ENCODE results near the gene LPIN3. TPM values are rescaled to one million over a fixed set of nuclear protein-coding genes. Genes with fewer than 3 reads are reported as not detected.

LPIN3 gene
- total RNA-seq, 1 experiment from 2014 or later = 4.5 TPM

DNA sequence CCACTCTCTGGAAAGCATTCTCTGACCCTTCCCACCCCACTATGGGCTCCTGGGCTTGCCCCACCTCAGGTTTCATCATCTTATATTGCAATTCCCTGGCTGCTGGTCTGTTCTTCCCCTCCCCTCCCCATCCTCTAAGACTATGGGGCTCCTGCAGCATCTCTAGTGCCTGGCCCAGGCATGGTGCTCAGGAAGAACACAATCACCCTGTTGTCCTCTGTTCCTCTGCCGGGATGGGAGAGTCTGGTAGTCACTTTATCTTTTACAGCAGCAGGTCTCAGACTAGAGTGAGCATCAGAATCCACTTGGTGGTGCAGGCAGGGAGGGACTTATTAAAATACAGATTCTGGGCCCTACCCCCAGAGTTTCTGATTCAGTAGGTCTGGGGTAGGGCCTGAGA, 5.0 kb upstream of the LPIN3 start:
- H3K27me3 ChIP-seq (ENCODE audit: control insufficient read depth, insufficient read depth, low read length) = peaks cover 5% of the 10 kb centered on the region
- H3K4me3 ChIP-seq (ENCODE audit: insufficient read depth, low read depth, low read length) = no peak overlapping the region
- H3K36me3 ChIP-seq (replicated peaks; ENCODE audit: control insufficient read depth, insufficient read depth, low read length) = no peaks in the 10 kb centered on the region
- DNase-seq = no peak

DNA sequence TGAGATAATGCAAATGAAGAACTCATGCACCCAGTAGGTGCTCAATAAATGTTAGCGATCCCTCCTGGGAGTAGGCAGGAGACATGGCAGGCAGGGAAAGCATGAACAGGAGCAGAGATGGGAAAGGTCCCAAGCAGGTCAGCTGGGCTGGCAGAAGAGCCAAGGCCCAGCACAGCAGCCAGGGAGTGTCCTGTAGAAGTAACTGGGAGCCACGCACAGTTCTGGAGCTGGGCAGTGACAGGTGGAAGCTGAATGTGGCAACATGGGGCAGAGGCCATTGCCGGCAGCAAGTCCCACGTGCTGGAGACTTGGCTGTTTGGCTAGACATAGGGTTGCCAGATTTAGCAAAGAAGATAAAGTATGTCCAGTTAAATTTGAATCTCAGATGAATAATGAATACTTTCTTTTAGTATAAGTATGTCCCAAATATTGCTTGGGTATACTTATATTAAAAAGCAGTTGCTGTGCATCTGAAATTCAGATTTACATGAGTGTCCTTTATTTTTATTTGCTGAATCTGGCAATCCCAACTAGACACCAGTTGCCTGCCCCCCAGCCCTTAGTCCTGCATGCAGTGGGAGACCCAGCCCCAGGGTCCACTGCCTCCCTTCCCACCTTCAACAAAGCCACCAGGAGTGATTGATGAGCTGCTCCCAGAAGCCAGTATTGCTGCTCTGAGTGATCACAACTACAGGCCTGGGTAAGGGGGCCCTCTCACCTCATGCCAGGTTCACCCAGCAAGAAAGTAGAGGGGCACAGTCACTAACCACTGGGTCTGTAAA, 3.7 kb upstream of the LPIN3 start:
- H3K36me3 ChIP-seq (replicated peaks; ENCODE audit: control insufficient read depth, insufficient read depth, low read length) = no peaks in the 10 kb centered on the region
- peaks cover 5% of the 10 kb centered on the region for H3K27me3 ChIP-seq (ENCODE audit: control insufficient read depth, insufficient read depth, low read length)
- no peak for DNase-seq
- no peak overlapping the region for H3K4me3 ChIP-seq (ENCODE audit: insufficient read depth, low read depth, low read length)

DNA sequence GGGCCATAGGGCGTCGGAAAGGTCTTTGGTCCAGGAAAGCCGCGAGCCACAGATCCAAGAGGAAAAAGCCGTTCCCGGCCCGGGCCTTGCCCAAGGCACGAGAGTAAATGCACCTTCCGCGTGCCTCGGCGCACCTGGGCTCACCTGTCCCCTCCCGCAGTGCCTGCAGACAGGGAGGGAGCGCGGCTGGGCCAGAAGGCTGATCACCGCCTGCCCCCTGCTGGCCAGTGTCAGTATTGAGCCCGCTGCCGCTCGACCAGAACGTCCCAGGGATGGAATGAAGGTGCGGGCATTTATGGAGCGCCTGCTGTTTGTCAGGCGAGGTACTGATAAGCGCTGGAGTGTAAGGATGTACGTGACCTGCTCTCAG, 679 bp upstream of the LPIN3 start:
- Histone ChIP-seq H3K4me3 (ENCODE audit: insufficient read depth, low read depth, low read length) (peak overlapping the region; percentile 50), H3K36me3 (replicated peaks; ENCODE audit: control insufficient read depth, insufficient read depth, low read length) (no peaks in the 10 kb centered on the region), H3K27me3 (ENCODE audit: control insufficient read depth, insufficient read depth, low read length) (peaks cover 5% of the 10 kb centered on the region)
- peak; percentile 95 for DNase-seq

DNA sequence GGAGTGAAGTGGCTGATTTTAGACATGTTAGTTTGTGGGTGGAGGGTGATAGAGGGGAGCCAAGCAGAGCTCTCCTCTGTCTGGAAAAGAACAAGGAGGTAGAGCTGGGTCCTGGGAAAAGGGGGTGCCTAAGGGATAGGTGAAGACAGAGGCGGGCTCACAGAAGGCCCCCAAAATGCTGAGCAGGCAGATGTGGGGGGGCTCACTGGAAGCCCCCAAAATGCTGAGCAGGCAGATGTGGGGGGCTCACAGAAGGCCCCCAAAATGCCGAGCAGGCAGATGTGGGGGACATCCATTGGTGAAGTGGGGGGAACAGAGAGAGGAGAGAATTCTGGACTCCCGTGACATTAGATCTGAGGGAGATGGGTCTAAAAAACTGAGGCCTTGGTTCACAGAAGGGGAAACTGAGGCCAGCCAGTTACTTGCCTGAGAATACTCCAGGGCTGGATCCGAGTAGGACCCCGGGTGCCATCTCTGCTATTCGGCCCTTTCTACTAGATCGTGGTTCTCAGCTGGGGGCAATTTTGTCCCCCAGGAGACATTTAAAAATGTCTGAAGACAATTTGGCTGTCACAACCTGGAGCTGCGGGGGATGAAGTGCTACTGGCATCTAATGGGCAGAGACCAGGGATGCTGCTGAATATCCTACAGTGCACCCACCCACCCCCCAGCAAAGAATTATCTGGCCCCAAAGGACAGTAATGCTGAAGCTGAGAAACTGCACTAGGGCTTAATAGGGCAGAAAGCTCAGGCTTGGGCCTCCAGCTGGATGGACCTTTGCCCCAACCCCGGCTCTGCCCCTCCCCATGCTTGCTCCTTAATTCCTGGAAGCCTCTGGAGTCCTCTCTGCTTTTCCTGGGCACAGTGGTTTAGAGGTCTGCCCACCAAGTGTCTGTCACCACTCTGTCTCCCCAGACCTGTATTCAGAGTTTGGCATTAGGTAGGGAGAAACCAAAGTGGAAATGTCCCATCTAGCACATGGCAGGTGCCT, 2.1 kb downstream of the LPIN3 start:
- Histone ChIP-seq H3K36me3 (replicated peaks; ENCODE audit: control insufficient read depth, insufficient read depth, low read length) (no peaks in the 10 kb centered on the region), H3K27me3 (ENCODE audit: control insufficient read depth, insufficient read depth, low read length) (peaks cover 5% of the 10 kb centered on the region), H3K4me3 (ENCODE audit: insufficient read depth, low read depth, low read length) (no peak overlapping the region)
- peak; percentile 25 for DNase-seq

DNA sequence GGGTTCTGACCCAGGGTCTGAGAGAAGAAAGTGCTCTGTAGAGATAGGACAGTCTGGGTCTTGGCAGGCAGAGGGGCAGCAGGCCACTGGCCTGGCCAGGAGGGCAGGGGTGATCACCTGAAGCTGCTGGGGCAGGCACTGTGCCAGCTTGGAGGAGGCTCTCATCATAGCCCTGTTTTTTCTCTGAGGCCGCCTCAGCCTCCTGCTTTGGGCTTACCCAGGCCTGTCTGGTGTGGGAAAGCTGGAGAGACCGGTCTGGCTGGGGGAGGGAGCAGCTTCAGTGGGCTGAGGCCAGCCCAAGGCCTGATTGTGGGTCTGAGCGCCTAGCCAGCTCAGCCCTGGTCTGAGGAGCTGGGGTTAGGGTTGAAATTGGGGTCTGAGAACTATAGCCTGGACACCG, 3.9 kb downstream of the LPIN3 start:
- H3K36me3 ChIP-seq (replicated peaks; ENCODE audit: control insufficient read depth, insufficient read depth, low read length) = no peaks in the 10 kb centered on the region
- peak; percentile 36 for DNase-seq
- H3K27me3 ChIP-seq (ENCODE audit: control insufficient read depth, insufficient read depth, low read length) = peaks cover 2% of the 10 kb centered on the region
- H3K4me3 ChIP-seq (ENCODE audit: insufficient read depth, low read depth, low read length) = no peak overlapping the region

DNA sequence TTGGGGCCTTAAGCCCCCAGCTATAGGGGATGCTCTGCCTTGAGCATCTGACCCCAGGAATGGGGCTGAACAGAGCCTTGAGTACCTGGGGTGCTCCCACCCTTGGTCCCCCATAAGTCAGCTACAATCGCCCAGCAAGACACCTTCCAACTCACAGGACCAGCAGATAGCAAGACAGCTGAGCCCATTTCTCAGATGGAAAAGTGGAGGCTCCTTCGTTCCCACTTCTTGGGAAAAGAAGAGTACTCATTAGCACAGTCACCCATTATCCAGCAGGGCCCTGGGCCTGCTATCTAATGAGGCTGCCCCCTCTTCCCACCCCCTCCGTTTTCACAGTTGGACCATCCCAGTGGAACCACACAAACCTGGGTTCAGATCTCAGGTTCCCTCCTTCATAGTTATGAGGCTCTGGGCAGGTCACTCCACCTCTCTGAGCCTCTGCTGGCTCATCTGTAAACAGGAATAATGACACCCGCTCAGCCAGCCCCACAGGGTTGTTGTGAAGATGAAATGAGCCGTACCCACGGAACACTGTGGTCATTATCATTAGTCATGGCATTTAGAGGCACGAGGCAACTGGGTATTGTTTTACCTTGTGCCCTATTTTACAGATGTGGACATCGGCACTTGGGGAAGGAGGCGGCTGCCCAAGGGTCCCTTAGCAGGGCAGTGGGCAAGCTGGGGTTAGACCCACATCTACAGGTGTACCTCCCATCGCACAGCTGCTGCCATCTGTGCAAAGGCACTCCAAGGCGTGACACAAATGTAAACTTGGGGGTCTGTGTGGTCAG, 4.5 kb downstream of the LPIN3 start:
- no peak for DNase-seq
- Histone ChIP-seq H3K27me3 (ENCODE audit: control insufficient read depth, insufficient read depth, low read length) (no peaks in the 10 kb centered on the region), H3K36me3 (replicated peaks; ENCODE audit: control insufficient read depth, insufficient read depth, low read length) (no peaks in the 10 kb centered on the region), H3K4me3 (ENCODE audit: insufficient read depth, low read depth, low read length) (no peak overlapping the region)

DNA sequence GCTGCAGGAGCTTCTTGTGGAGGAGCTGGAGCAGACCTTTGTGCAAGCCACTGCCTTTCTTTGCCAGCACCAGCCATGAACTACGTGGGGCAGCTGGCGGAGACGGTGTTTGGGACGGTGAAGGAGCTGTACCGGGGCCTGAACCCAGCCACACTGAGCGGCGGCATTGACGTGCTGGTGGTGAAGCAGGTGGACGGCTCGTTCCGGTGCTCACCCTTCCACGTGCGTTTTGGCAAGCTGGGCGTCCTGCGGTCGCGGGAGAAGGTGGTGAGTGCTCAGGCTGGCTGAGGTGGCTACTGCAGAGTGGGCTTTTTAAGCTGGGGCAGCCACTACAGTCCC, 5.1 kb downstream of the LPIN3 start:
- Histone ChIP-seq H3K36me3 (replicated peaks; ENCODE audit: control insufficient read depth, insufficient read depth, low read length) (no peaks in the 10 kb centered on the region), H3K4me3 (ENCODE audit: insufficient read depth, low read depth, low read length) (no peak overlapping the region), H3K27me3 (ENCODE audit: control insufficient read depth, insufficient read depth, low read length) (no peaks in the 10 kb centered on the region)
- peak; percentile 43 for DNase-seq

DNA sequence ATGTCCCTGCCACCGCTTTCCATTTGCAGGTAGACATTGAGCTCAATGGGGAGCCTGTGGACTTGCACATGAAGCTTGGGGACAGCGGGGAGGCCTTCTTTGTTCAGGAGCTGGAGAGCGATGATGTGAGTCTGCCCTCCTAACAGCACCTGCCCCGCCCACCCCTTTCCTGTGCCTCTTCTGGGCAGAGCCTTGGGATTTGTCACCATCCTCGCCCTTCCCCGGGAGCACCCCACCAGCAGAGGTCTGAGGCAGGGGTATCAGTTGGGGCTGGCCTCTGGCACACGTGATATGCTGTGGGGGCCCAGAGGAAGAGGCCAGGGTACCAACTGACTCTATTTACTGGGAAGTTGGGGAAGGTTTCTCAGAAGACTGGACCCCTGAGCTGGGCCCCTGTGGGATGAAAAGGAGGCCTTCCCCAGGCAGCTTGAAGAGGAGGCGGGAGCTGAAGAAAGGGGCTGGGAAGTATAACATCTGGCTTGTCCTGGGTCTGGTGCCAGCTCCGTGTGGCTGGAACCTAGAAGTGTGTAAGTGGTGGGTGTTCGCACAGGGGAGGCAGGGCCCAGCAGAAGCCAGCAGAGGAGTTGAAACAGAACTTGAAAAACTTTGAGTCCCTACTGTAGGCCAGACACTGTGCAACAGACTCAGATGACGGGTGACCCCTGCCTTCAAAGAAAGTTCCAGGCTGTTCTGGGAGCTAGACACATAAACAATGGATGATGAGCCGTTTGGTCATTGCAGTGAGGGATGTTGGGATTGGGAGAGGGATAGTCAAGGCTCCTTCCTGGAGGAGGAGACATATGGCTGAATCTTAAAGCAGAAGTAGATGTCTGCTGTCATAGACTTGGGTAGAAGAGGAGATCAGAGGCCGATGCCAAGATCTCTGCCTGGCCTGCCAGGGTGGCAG, 7.2 kb downstream of the LPIN3 start:
- H3K36me3 ChIP-seq (replicated peaks; ENCODE audit: control insufficient read depth, insufficient read depth, low read length) = no peaks in the 10 kb centered on the region
- no peaks in the 10 kb centered on the region for H3K27me3 ChIP-seq (ENCODE audit: control insufficient read depth, insufficient read depth, low read length)
- H3K4me3 ChIP-seq (ENCODE audit: insufficient read depth, low read depth, low read length) = no peak overlapping the region
- no peak for DNase-seq

DNA sequence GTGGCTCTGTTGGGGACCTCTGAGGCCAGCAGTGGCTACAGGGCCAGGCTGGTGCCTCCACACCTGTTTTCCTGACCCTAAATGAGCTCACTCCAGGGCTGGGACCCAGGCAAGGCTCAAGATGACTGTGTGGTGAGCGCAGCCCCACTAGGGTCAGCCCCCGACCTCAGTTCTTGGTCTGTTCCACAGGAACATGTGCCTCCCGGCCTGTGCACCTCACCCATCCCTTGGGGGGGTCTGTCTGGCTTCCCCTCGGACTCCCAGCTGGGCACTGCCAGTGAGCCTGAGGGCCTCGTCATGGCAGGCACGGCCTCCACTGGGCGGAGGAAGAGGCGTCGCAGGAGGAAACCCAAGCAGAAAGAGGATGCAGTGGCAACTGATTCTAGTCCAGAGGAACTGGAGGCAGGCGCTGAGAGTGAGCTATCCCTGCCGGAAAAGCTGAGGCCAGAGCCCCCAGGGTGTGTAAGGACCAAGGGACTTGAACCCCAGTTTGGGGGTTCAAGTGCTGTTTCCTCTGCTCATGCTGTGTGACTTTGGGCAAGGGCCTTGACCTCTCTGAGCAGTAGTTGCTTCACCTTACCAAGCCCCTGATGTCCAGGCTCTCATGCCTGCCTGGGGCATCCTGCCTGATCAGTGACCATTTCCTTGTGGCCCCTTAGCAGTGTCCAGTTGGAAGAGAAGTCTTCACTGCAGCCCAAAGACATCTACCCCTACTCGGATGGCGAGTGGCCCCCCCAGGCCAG, 8.0 kb downstream of the LPIN3 start:
- H3K4me3 ChIP-seq (ENCODE audit: insufficient read depth, low read depth, low read length) = no peak overlapping the region
- H3K27me3 ChIP-seq (ENCODE audit: control insufficient read depth, insufficient read depth, low read length) = no peaks in the 10 kb centered on the region
- H3K36me3 ChIP-seq (replicated peaks; ENCODE audit: control insufficient read depth, insufficient read depth, low read length) = no peaks in the 10 kb centered on the region
- no peak for DNase-seq

DNA sequence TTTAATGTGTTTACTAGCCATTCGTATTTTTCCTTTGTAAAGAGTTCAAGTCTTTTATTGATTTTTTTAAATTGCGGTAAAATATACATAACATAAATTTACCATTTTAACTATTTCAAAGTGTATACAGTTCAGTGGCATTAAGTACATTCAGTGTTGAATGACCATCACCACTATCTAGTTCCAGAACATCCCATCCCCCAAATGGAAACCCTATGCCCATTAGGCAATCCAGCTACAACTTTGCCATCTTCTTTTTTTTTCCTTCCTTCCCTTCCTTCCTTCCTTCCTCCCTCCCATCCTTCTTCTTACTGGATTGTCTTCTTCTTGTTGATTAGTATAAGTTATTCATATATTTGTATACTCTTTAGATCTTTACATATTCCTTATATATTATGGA, 8.6 kb downstream of the LPIN3 start:
- no peaks in the 10 kb centered on the region for H3K36me3 ChIP-seq (replicated peaks; ENCODE audit: control insufficient read depth, insufficient read depth, low read length)
- no peak overlapping the region for H3K4me3 ChIP-seq (ENCODE audit: insufficient read depth, low read depth, low read length)
- DNase-seq = no peak
- H3K27me3 ChIP-seq (ENCODE audit: control insufficient read depth, insufficient read depth, low read length) = no peaks in the 10 kb centered on the region

DNA sequence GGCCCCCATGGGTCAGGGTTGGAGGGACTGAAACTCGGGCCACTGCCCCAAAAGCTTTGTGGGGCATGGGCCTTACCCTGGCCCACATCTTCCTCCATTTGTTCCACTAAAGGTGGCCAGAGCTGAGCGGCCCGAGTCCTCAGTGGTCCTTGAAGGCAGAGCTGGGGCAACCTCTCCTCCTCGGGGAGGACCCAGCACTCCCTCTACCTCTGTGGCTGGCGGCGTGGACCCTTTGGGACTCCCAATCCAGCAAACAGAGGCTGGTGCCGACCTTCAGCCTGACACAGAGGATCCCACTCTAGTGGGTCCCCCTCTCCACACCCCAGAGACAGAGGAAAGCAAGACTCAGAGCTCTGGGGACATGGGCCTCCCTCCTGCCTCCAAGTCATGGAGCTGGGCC, 9.3 kb downstream of the LPIN3 start:
- no peak overlapping the region for H3K4me3 ChIP-seq (ENCODE audit: insufficient read depth, low read depth, low read length)
- H3K36me3 ChIP-seq (replicated peaks; ENCODE audit: control insufficient read depth, insufficient read depth, low read length) = no peaks in the 10 kb centered on the region
- DNase-seq = peak; percentile 37
- H3K27me3 ChIP-seq (ENCODE audit: control insufficient read depth, insufficient read depth, low read length) = no peaks in the 10 kb centered on the region

DNA sequence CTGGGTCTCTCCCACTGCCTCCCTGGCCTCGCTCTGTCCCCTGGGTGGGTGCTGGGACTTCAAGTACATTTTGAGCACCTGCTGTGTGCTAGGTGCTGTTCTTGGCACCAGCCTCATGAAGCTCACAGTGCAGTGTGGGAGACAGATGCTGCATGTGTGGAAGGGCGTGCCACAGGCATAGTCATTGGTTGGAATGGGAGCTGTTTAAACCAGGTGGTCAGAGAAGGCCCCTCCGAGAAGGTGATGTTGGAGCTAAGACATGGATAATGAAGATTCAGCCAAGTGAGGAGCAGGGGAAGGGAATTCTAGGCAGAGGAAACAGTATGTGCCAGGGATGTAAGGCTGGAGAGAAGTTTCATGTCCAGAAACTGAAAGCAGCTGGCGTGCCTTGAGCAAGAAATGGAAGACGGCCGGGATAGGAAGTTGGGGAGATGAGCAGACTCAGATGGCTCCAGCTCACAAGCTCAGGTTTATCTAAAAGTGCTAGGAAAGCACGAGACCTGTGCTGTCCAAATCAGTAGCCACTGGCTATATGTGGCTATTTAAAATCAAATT, 9.9 kb downstream of the LPIN3 start:
- H3K4me3 ChIP-seq (ENCODE audit: insufficient read depth, low read depth, low read length) = no peak overlapping the region
- DNase-seq = no peak
- H3K36me3 ChIP-seq (replicated peaks; ENCODE audit: control insufficient read depth, insufficient read depth, low read length) = no peaks in the 10 kb centered on the region
- no peaks in the 10 kb centered on the region for H3K27me3 ChIP-seq (ENCODE audit: control insufficient read depth, insufficient read depth, low read length)

DNA sequence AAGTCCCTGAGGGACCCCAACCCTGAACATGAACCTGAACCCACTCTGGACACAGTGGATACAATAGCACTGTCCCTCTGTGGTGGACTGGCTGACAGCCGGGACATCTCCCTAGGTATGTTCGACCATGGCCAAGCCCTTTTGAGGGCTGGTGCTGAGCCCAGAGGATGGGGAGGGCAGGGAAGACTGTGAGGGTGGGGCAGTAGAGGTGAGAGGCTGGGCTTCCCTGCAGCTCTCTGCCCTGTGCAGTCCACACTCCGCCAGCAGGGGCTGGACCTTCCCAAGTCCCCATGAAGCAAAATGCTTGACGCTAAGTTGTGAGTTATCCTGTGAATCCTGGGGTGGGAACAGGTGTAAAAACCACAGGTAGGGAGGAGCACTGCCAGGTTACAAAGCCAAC, 11.5 kb downstream of the LPIN3 start:
- peak; percentile 82 for DNase-seq
- no peaks in the 10 kb centered on the region for H3K36me3 ChIP-seq (replicated peaks; ENCODE audit: control insufficient read depth, insufficient read depth, low read length)
- H3K4me3 ChIP-seq (ENCODE audit: insufficient read depth, low read depth, low read length) = no peak overlapping the region
- no peaks in the 10 kb centered on the region for H3K27me3 ChIP-seq (ENCODE audit: control insufficient read depth, insufficient read depth, low read length)

All from H7 (cell line).